Sigmoid colon (tissue), 7 donors: ENCODE data around the gene UGT1A5. TPM values are rescaled to one million over a fixed set of nuclear protein-coding genes. Genes with fewer than 3 reads are reported as not detected.

Experiments used
- DNase-seq: peaks from one replicate; pipeline ENCODE4 v3.0.0-alpha.2; 2019
- H3K27ac ChIP-seq, 4 donors: fragments of 200-600 bp; sonication (generic); one replicate each; pipeline ENCODE4 v1.5.1; 2016 to 2019; ENCODE audit warnings: mild to moderate bottlenecking in 1 of 4
- H3K27me3 ChIP-seq, 3 donors: fragments of 200-600 bp; sonication (generic); one replicate each; pipeline ENCODE4 v1.5.1; 2019; ENCODE audit warnings: mild to moderate bottlenecking in 1 of 3
- H3K36me3 ChIP-seq, 4 donors: fragments of 200-600 bp; sonication (generic); one replicate each; pipeline ENCODE4 v1.5.1; 2016 to 2019
- H3K4me1 ChIP-seq, 4 donors: fragments of 200-600 bp; sonication (generic); one replicate each; pipeline ENCODE4 v1.5.1; 2017 to 2019
- H3K4me3 ChIP-seq, 4 donors: fragments of 200-600 bp; sonication (generic); one replicate each; pipeline ENCODE4 v1.5.1; 2017 to 2019; ENCODE audit warnings: mild to moderate bottlenecking in 2 of 4, moderate library complexity in 1 of 4
- H3K9me3 ChIP-seq, 4 donors: fragments of 200-600 bp in 3 of 4; sonication (generic) in 3 of 4; one replicate each; pipeline versions ENCODE4 v1.5.1 to v1.6.1; 2013 to 2019
- EP300 ChIP-seq, 4 donors: sonication (generic); formaldehyde crosslinking; IDR thresholded peaks; one replicate each; pipeline ENCODE4 v1.6.1; 2017; ENCODE audit warnings: antibody characterized with exemption in 4 of 4
- POLR2A ChIP-seq, 2 donors: fragments of 450-650 bp; IDR thresholded peaks; one replicate each; pipeline ENCODE4 v1.6.1; 2016; ENCODE audit warnings: antibody characterized with exemption in 2 of 2, mild to moderate bottlenecking in 2 of 2, moderate library complexity in 2 of 2
- POLR2AphosphoS5 ChIP-seq, 4 donors: sonication (generic); formaldehyde crosslinking; IDR thresholded peaks; one replicate each; pipeline ENCODE4 v1.6.1; 2017; ENCODE audit warnings: antibody characterized with exemption in 4 of 4
- WGBS, 2 donors: extraction: QIAGEN DNeasy Blood & Tissue Kit; methylation state at CpG; one replicate each; pipeline ENCODE4 v1.1.7; 2013; 5-methylcytosine and 5-hydroxymethylcytosine counted together
- intact Hi-C: fragments of 100-400 bp; cut with DNase I; formaldehyde crosslinking; loops from one replicate; pipeline ENCODE4 v1.15.1; 2023
- polyA plus RNA-seq, 3 donors: library from polyadenylated mRNA; stranded (reverse); fragments of 200-250 nt; gene quantifications; one replicate each; pipeline ENCODE4 v1.2.3, GENCODE V29; 2013
- total RNA-seq, 4 donors: library from RNA; depleted of rRNA; stranded (reverse); fragments of >200 nt; gene quantifications; one replicate each; pipeline ENCODE4 v1.1.0, GENCODE V29; 2016
- TF ChIP-seq, protein P1 (sequence below), 4 experiments: fragments of 450-650 bp in 3 of 4; fragments of 200-600 bp in 1 of 4; IDR thresholded peaks; one replicate each; pipeline ENCODE4 v1.5.1; 2016 to 2019; ENCODE audit warnings: antibody characterized with exemption in 4 of 4, mild to moderate bottlenecking in 3 of 4, moderate library complexity in 2 of 4
- donor health status: healthy with polysubstance abuse.
- donor health status: Bipolar disorder and iron deficiency.
- donor health status: healthy.

Gene UGT1A5
- total and polyA plus RNA-seq, 7 donors, result 0.22 TPM; not detected in 6

GRCh38 chr2:233754872-233755611 is 42.3 kb downstream of the UGT1A5 start:
- WGBS, 2 donors, result 93 to 97% methylated on average over 44 of the region's 44 CpGs

DNA sequence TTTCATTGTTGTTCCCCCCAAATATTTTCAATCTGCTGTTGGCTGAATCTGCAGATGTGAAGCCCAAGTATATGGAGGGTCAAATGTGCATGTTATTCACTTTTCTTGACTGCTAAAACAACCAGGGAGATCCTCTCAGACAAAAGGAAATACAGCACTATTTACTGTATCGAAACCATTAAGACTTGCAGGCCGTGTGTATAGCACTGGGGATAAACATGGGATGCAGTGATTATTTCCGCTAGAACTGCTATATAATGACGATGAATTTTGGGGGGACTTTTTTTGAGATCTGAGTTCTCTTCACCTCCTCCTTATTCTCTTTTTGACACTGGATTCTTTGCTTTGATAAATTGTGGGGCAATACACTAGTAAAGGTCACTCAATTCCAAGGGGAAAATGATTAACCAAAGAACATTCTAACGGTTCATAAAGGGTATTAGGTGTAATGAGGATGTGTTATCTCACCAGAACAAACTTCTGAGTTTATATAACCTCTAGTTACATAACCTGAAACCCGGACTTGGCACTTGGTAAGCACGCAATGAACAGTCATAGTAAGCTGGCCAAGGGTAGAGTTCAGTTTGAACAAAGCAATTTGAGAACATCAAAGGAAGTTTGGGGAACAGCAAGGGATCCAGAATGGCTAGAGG is 43.8 kb downstream of the UGT1A5 start:
- Histone ChIP-seq H3K27me3 (no peaks in the 10 kb centered on the region), H3K4me1 (no peaks in the 10 kb centered on the region), H3K9me3 (no peaks in the 10 kb centered on the region), H3K36me3 (no peaks in the 10 kb centered on the region), H3K27ac (no peak overlapping the region), H3K4me3 (no peak overlapping the region)
- 20 to 59% methylated on average over 7 of the region's 7 CpGs for WGBS, 2 donors
- intact Hi-C loops, result no loop called here
- TF ChIP-seq POLR2AphosphoS5 (IDR thresholded peaks at IDR 0.05) (no peak), EP300 (IDR thresholded peaks at IDR 0.05) (no peak), POLR2A (IDR thresholded peaks at IDR 0.05) (no peak)
- TF ChIP-seq, protein P1, sequence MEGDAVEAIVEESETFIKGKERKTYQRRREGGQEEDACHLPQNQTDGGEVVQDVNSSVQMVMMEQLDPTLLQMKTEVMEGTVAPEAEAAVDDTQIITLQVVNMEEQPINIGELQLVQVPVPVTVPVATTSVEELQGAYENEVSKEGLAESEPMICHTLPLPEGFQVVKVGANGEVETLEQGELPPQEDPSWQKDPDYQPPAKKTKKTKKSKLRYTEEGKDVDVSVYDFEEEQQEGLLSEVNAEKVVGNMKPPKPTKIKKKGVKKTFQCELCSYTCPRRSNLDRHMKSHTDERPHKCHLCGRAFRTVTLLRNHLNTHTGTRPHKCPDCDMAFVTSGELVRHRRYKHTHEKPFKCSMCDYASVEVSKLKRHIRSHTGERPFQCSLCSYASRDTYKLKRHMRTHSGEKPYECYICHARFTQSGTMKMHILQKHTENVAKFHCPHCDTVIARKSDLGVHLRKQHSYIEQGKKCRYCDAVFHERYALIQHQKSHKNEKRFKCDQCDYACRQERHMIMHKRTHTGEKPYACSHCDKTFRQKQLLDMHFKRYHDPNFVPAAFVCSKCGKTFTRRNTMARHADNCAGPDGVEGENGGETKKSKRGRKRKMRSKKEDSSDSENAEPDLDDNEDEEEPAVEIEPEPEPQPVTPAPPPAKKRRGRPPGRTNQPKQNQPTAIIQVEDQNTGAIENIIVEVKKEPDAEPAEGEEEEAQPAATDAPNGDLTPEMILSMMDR (IDR thresholded peaks at IDR 0.05), result no peak
- no peak for DNase-seq

More at GRCh38 chr2:233754872-233755611, 42.3 kb downstream of the UGT1A5 start:
- no peak overlapping the region for H3K27ac ChIP-seq
- intact Hi-C loops, result no loop called here
- no peak overlapping the region for H3K4me3 ChIP-seq
- H3K9me3 ChIP-seq, result no peaks in the 10 kb centered on the region
- H3K36me3 ChIP-seq, result no peaks in the 10 kb centered on the region
- H3K27me3 ChIP-seq, result no peaks in the 10 kb centered on the region
- TF ChIP-seq EP300 (IDR thresholded peaks at IDR 0.05), result no peak
- TF ChIP-seq, protein P1 (IDR thresholded peaks at IDR 0.05), result no peak
- H3K4me1 ChIP-seq, result no peaks in the 10 kb centered on the region
- no peak for DNase-seq

DNA sequence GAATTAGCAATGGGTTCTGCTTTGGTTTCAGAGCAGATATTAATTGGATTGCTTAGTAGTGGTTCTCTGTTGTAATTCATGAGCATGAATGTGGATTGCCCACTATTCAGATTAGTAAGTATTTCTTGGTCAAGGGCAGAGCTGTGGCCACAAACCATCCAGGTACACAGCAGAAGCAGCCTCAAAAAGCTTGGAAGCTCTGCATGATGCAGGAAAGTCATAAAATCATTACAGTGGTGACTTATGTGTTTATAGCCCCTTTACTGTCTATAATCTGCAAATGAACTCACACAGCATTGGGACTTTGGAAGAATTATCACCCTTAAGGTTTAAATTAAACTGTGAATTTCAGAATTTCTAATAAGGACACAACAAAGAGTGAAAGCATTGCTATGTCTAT is 45.4 kb downstream of the UGT1A5 start:
- intact Hi-C loops, result no loop called here
- no peaks in the 10 kb centered on the region for H3K9me3 ChIP-seq
- no peak overlapping the region for H3K27ac ChIP-seq
- H3K4me1 ChIP-seq, result no peaks in the 10 kb centered on the region
- TF ChIP-seq, protein P1 (IDR thresholded peaks at IDR 0.05), result no peak
- TF ChIP-seq POLR2AphosphoS5 (IDR thresholded peaks at IDR 0.05), result no peak
- TF ChIP-seq POLR2A (IDR thresholded peaks at IDR 0.05), result no peak
- TF ChIP-seq EP300 (IDR thresholded peaks at IDR 0.05), result no peak
- H3K27me3 ChIP-seq, result no peaks in the 10 kb centered on the region
- no peak for DNase-seq
- H3K36me3 ChIP-seq, result no peaks in the 10 kb centered on the region
- no peak overlapping the region for H3K4me3 ChIP-seq

GRCh38 chr2:233758849-233759248 is 46.1 kb downstream of the UGT1A5 start:
- TF ChIP-seq, protein P1 (IDR thresholded peaks at IDR 0.05), result no peak
- TF ChIP-seq EP300 (IDR thresholded peaks at IDR 0.05), result no peak
- TF ChIP-seq POLR2A (IDR thresholded peaks at IDR 0.05), result no peak
- no peak for TF ChIP-seq POLR2AphosphoS5 (IDR thresholded peaks at IDR 0.05)
- Histone ChIP-seq H3K9me3 (no peaks in the 10 kb centered on the region), H3K27me3 (no peaks in the 10 kb centered on the region), H3K4me3 (no peak overlapping the region), H3K4me1 (no peaks in the 10 kb centered on the region), H3K36me3 (no peaks in the 10 kb centered on the region), H3K27ac (no peak overlapping the region)
- 51 to 86% methylated on average over 2 of the region's 2 CpGs for WGBS, 2 donors
- intact Hi-C loops, result no loop called here
- DNase-seq, result no peak
